Stomach smooth muscle (tissue), 2 donors: ENCODE measurements around the gene NACC1.
A peak's percentile ranks its signal among the peaks of the same experiment; 100 is the strongest.
"Not testable (repeated sequence)": the region's sequence is repeated elsewhere in the genome, so short reads cannot be mapped to it uniquely, and the experiment has no call there.

Experiments
- H3K27ac ChIP-seq: one replicate; pipeline ENCODE4 v1.7.0; 2013; ENCODE audit warnings: mild to moderate bottlenecking, low read length, inconsistent platforms
- H3K27me3 ChIP-seq, 2 donors: one replicate each; pipeline ENCODE4 v1.7.0; 2013; ENCODE audit warnings: low read length in 2 of 2; ENCODE audit not compliant: insufficient read depth in 2 of 2, control insufficient read depth in 1 of 2
- H3K36me3 ChIP-seq, 2 donors: one replicate each; pipeline ENCODE4 v1.7.0; 2013; ENCODE audit warnings: low read length in 2 of 2; ENCODE audit not compliant: control insufficient read depth in 2 of 2, insufficient read depth in 2 of 2
- H3K4me1 ChIP-seq: one replicate; pipeline ENCODE4 v1.7.0; 2013; ENCODE audit warnings: low read length; ENCODE audit not compliant: control insufficient read depth, insufficient read depth
- H3K4me3 ChIP-seq, 2 donors: one replicate each; pipeline ENCODE4 v1.7.0; 2013; ENCODE audit warnings: low read length in 2 of 2
- H3K9ac ChIP-seq, 2 donors: one replicate each; pipeline ENCODE4 v1.7.0; 2013; ENCODE audit warnings: low read length in 2 of 2, mild to moderate bottlenecking in 1 of 2
- H3K9me3 ChIP-seq, 2 donors: one replicate each; pipeline ENCODE4 v1.7.0; 2013; ENCODE audit warnings: low read length in 2 of 2; ENCODE audit not compliant: control insufficient read depth in 2 of 2
- donor health status: healthy.
- donor health status: Pancreatic carcinoma.

The NACC1 gene

DNA sequence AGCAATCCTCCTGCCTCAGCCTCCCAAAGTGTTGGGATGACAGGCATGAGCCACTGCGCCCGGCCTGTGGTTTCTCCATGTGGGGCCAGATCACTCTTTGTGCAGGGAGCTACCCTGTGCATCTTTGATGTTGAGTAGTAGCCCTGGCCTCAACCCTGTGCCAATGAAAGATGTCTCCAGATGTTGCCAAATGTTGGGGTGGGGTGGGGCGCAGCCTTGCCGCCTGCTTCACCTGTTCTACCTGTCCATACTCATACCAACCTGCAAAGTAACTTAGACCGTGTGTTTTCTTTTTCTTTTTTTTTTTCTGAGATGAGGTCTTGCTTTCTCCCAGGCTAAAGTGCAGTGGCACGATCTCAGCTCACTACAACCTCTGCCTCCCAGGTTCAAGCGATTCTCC, 53.1 kb downstream of the NACC1 start:
- no peak overlapping the region for H3K27ac ChIP-seq
- peaks cover 16% of the 10 kb centered on the region for H3K4me1 ChIP-seq
- H3K27me3 ChIP-seq: no peaks in the 10 kb centered on the region
- H3K4me3 ChIP-seq: no peak overlapping the region
- no peaks in the 10 kb centered on the region for H3K9me3 ChIP-seq
- no peaks in the 10 kb centered on the region for H3K36me3 ChIP-seq
- no peak overlapping the region for H3K9ac ChIP-seq

DNA sequence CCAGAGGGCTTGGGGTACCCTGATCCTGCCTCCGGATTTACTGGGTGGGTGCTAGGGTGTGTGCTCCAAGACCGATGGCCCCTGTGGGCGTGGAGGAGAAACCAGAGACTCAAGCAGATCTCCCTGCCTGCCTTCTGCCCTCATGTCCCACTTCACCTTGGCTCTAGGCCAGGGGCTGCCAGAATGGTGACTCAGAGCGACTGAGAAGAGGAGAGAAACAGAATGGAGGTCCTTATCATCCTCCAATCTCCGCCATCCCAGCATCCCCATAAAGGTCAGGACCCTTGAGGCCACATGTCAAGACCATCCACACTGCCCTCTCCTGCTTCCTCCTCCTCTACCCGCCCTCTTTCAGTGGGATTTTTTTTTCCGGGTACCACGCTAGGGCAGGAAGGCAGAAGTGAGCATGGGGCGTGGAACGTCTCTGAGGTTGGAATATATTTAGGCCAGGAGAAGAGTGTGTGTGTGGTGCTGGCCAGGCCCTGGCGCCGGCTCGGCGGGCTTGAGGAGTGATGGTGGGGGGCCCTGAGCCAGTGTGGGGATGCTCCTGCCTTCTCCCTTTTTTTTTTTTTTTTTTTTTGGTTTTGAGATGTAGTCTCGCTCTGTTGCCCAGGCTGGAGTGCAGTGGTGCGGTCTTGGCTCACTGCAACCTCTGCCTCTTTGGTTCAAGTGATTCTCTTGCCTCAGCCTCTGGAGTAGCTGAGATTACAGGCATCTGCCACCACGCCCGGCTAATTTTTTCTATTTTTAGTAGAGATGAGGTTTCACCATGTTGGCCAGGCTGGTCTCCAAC, 54.5 kb downstream of the NACC1 start:
- no peaks in the 10 kb centered on the region for H3K27me3 ChIP-seq
- H3K27ac ChIP-seq: no peak overlapping the region
- peak overlapping the region in 1 of 2 donors; percentile 29 for H3K9ac ChIP-seq
- no peak overlapping the region for H3K4me3 ChIP-seq
- no peaks in the 10 kb centered on the region for H3K9me3 ChIP-seq
- no peaks in the 10 kb centered on the region for H3K36me3 ChIP-seq
- peaks cover 11% of the 10 kb centered on the region for H3K4me1 ChIP-seq

DNA sequence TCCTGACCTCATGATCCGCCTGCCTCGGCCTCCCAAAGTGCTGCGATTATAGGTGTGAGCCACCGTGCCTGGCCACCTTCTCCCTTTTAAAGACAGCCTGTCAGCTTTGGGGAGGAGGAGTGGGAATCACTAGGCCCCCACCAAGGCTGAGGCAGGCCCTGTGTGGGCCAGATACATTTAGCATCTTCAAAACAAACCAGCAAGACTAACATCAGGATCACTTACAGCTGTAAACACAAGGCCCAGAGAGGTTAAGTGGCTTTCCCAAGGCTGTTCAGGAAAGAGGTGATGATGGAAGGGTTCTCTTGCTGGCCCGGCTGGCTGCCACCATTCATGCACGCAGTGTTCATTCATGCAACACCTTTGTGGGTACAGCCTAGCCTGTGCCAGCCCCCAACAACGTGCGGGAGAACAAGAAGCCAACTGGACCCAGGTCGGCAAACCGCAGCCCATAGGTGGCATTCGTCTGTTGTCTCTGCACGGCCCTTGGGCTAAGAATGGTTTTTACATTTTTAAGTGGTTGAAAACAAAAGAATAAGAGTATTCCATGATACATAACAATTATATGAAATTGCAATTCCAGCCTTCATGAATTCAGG, 55.2 kb downstream of the NACC1 start:
- Histone ChIP-seq H3K36me3 (no peaks in the 10 kb centered on the region), H3K27me3 (no peaks in the 10 kb centered on the region), H3K4me3 (no peak overlapping the region), H3K9me3 (no peaks in the 10 kb centered on the region), H3K9ac (no peak overlapping the region), H3K4me1 (peaks cover 6% of the 10 kb centered on the region), H3K27ac (no peak overlapping the region)

DNA sequence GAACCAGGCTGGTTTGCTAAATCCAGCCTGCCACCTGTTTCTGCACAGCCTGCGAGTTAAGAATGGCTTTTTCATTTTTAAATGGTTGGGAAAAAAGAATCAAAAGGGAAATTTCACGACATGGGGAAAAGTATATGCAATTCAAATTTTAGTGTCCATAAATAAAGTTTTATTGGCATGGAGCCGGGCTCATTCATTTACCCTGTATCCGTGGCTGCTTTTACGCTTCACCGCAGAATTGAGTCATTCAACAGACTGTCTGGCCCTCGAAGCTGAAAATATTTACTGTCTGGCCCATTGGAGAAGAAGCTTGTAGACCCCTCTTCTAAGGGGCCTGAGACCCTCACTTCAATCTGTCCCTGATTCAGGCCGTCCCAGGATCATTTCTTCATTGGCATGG, 58.3 kb downstream of the NACC1 start:
- Histone ChIP-seq H3K9ac (no peak overlapping the region), H3K4me1 (peaks cover 6% of the 10 kb centered on the region), H3K9me3 (no peaks in the 10 kb centered on the region), H3K4me3 (no peak overlapping the region), H3K36me3 (no peaks in the 10 kb centered on the region), H3K27me3 (no peaks in the 10 kb centered on the region), H3K27ac (no peak overlapping the region)

DNA sequence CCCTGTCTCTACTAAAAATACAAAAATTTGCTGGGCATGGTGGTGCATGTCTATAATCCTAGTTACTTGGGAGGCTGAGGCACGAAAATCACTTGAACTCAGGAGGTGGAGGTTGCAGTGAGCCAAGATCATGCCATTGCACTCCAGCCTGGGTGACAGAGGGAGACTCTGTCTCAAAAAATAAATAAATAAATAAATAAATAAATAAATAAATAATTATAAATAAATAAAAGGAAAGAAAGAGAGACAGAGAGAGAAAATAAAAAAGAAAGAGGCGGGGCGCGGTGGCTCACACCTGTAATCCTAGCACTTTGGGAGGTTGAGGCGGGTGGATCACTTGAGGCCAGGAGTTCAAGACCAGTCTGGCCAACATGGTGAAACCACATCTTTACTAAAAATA, 59.5 kb downstream of the NACC1 start:
- H3K27me3 ChIP-seq, H3K4me1 ChIP-seq, H3K36me3 ChIP-seq, H3K9ac ChIP-seq, H3K9me3 ChIP-seq, H3K27ac ChIP-seq, H3K4me3 ChIP-seq: not testable (repeated sequence)

DNA sequence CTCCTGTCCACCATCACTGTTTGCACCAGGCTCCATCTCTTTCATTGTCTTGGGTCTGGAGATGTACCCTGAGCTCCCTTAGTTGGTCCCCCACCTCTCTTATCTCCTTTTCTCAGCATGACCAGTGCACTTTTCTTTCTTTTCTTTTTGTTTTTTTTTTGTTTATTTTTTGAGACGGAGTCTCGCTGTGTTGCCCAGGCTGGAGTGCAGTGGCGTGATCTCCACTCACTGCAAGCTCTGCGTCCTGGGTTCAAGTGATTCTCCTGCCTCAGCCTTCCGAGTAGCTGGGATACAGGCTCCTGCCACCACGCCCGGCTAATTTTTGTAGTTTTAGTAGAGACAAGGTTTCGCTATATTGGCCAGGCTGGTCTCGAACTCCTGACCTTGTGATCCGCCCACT, 60.2 kb downstream of the NACC1 start:
- not testable (repeated sequence) for H3K4me1 ChIP-seq, H3K27me3 ChIP-seq, H3K9ac ChIP-seq, H3K9me3 ChIP-seq, H3K36me3 ChIP-seq, H3K4me3 ChIP-seq, H3K27ac ChIP-seq

DNA sequence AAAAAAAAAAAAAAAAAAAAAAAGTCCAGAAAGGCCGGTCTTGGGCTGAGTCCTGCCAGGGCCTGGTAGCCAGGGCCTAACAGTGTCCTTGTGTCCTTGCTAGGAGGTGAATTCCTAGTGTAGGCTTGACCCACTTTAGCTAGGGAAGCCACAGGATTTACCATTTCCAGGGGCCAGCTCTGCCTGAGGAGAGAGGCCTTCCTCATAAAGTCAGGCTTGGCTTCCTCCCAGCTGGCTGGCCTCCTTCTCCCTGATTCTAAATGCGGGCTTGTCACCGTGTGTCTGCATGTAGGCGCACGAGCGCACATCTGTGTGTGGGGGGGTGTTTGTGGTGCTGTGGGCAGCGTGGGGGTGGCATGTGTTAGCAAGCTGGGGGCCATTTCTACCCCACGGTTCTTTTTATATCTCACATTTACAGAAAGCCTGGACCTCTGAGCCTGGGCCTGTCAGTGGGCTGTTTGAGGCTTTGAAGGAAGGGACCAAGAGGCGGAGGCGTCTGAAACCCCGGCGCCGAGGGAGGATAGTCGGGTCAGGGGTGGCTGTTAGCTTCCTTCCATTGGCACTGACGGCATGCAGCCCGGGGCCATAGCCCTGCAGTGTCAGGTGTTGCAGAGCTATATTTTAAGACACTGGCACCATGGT, 63.8 kb downstream of the NACC1 start:
- no peak overlapping the region for H3K4me3 ChIP-seq
- H3K27ac ChIP-seq: no peak overlapping the region
- H3K4me1 ChIP-seq: peaks cover 9% of the 10 kb centered on the region
- no peaks in the 10 kb centered on the region for H3K9me3 ChIP-seq
- no peaks in the 10 kb centered on the region for H3K27me3 ChIP-seq
- H3K9ac ChIP-seq: peak overlapping the region in 1 of 2 donors; percentile 64
- H3K36me3 ChIP-seq: no peaks in the 10 kb centered on the region

DNA sequence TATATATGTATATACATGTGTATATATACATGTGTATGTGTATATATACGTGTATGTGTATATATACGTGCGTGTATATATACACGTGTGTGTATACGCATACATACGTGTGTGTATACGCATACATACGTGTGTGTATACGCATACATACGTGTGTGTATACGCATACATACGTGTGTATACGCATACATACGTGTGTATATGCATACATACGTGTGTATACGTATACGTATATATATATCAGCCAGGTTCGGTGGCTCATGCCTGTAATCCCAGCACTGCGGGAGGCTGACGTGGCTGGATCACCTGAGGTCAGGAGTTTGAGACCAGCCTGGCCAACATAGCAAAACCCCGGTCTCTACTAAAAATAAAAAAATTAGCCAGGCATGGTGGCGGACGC, 66.9 kb downstream of the NACC1 start:
- H3K27ac ChIP-seq, H3K36me3 ChIP-seq, H3K4me1 ChIP-seq, H3K9me3 ChIP-seq, H3K4me3 ChIP-seq, H3K9ac ChIP-seq, H3K27me3 ChIP-seq: not testable (repeated sequence)

DNA sequence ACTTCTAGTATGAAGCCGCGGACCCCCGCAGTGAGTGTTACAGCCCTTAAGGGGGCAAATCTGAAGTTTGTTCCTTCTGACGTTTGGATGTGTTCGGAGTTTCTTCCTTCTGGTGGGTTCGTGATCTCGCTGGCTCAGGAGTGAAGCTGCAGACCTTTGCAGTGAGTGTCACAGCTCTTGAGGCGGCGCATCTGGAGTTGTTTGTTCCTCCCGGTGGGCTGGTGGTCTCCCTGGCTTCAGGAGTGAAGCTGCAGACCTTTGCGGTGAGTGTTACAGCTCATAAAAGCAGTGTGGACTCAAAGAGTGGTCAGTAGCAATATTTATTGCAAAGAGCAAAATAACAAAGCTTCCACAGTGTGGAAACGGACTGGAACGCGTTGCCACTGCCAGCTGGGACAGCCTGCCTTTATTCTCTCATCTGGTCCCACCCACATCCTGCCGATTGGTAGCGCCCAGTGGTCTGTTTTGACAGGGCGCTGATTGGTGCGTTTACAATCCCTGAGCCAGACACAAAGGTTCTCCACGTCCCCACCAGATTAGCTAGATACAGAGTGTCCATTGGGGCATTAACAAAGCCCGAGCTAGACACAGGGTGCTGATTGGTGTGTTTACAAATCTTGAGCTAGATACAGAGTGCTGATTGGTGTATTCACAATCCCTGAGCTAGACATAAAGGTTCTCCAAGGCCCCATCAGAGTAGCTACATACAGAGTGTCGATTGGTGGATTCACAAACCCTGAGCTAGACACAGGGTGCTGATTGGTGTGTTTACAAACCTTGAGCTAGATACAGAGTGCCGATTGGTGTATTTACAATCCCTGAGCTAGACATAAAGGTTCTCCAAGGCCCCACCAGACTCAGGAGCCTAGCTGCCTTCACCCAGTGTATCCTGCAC, 67.9 kb downstream of the NACC1 start:
- H3K36me3 ChIP-seq, H3K4me3 ChIP-seq, H3K9me3 ChIP-seq, H3K4me1 ChIP-seq, H3K27ac ChIP-seq, H3K9ac ChIP-seq, H3K27me3 ChIP-seq: not testable (repeated sequence)

DNA sequence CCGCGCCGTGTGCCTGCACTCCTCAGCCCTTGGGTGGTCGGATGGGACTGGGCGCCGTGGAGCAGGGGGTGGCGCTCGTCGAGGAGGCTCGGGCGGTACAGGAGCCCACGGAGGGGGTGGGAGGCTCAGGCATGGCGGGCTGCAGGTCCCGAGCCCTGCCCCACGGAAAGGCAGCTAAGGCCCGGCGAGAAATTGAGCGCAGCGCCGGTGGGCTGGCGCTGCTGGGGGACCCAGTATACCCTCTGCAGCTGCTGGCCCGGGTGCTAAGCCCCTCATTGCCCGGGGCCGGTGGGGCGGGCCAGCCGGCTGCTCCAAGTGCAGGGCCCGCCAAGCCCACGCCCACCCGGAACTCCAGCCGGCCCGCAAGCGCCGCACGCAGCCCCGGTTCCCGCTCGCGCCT, 68.6 kb downstream of the NACC1 start:
- not testable (repeated sequence) for H3K4me3 ChIP-seq, H3K9ac ChIP-seq, H3K4me1 ChIP-seq, H3K36me3 ChIP-seq, H3K27ac ChIP-seq, H3K27me3 ChIP-seq, H3K9me3 ChIP-seq
